Naive thymus-derived CD4-positive, alpha-beta T cell (primary cell): ENCODE data around the gene ZP4. TPM values are rescaled to one million over a fixed set of nuclear protein-coding genes. Genes with fewer than 3 reads are reported as not detected.

Source experiments
- ATAC-seq: fragments of 150-1000 bp; cut with Tn5 transposase; 2 replicates; pipeline ENCODE4 v1.10.0; 2021; ENCODE audit warnings: mild to moderate bottlenecking, moderate library complexity
- CTCF ChIA-PET: fragments of 350-600 bp; sonication (Branson Sonifier 250); formaldehyde crosslinking; loops from one replicate; lab custom pipeline; 2021; ENCODE audit warnings: antibody characterized with exemption; lab: Charles Lee
- POLR2A ChIA-PET: fragments of 350-600 bp; sonication (Branson Sonifier 250); formaldehyde crosslinking; loops from one replicate; lab custom pipeline; 2021; ENCODE audit warnings: antibody characterized with exemption, inconsistent platforms; lab: Charles Lee
- DNase-seq, 9 donors: peaks; one replicate each; pipeline versions ENCODE4 v3.0.0 to v3.0.0-alpha.2; 2020 to 2022; ENCODE audit warnings: mixed read lengths in 1 of 9
- H3K27ac ChIP-seq: one replicate; pipeline ENCODE4 v1.7.0; 2013; ENCODE audit warnings: mild to moderate bottlenecking, low read depth, low read length, moderate library complexity
- H3K27me3 ChIP-seq, 2 donors: one replicate each; pipeline ENCODE4 v1.7.0; 2013; ENCODE audit warnings: low read length in 2 of 2, mild to moderate bottlenecking in 2 of 2, moderate library complexity in 2 of 2; ENCODE audit not compliant: control insufficient read depth in 2 of 2, insufficient read depth in 2 of 2
- H3K36me3 ChIP-seq, 3 experiments: 1 replicate in 2 of 3; 2 replicates in 1 of 3; pipeline ENCODE4 v1.7.0; 2013; ENCODE audit warnings: low read length in 3 of 3, mild to moderate bottlenecking in 3 of 3, moderate library complexity in 1 of 3; ENCODE audit not compliant: insufficient read depth in 3 of 3, control insufficient read depth in 2 of 3
- H3K4me1 ChIP-seq, 2 donors: one replicate each; pipeline ENCODE4 v1.7.0; 2013; ENCODE audit warnings: low read length in 2 of 2, mild to moderate bottlenecking in 2 of 2, moderate library complexity in 1 of 2; ENCODE audit not compliant: control insufficient read depth in 2 of 2, insufficient read depth in 2 of 2
- H3K4me3 ChIP-seq: 2 replicates; pipeline ENCODE4 v1.7.0; 2013; ENCODE audit warnings: mild to moderate bottlenecking, low read length
- H3K9me3 ChIP-seq, 3 experiments: 1 replicate in 2 of 3; 2 replicates in 1 of 3; pipeline ENCODE4 v1.7.0; 2013; ENCODE audit warnings: low read length in 3 of 3; ENCODE audit not compliant: control insufficient read depth in 2 of 3
- H3K27ac Mint-ChIP-seq, 9 donors: one replicate each; pipeline ENCODE4 v1.8.0; 2020 to 2022; ENCODE audit warnings: mixed read lengths in 9 of 9, mild to moderate bottlenecking in 8 of 9, moderate library complexity in 5 of 9, inconsistent platforms in 2 of 9
- H3K27me3 Mint-ChIP-seq, 5 donors: one replicate each; pipeline ENCODE4 v1.8.0; 2021 to 2022; ENCODE audit warnings: mixed read lengths in 5 of 5, mild to moderate bottlenecking in 1 of 5
- H3K36me3 Mint-ChIP-seq, 5 donors: one replicate each; pipeline ENCODE4 v1.8.0; 2020 to 2022; ENCODE audit warnings: mixed read lengths in 5 of 5, mild to moderate bottlenecking in 3 of 5, inconsistent platforms in 1 of 5
- H3K4me1 Mint-ChIP-seq, 7 donors: one replicate each; pipeline ENCODE4 v1.8.0; 2020 to 2022; ENCODE audit warnings: mixed read lengths in 7 of 7, mild to moderate bottlenecking in 3 of 7, inconsistent platforms in 1 of 7
- H3K4me3 Mint-ChIP-seq, 10 donors: one replicate each; pipeline ENCODE4 v1.8.0; 2020 to 2022; ENCODE audit warnings: mild to moderate bottlenecking in 10 of 10, mixed read lengths in 10 of 10, moderate library complexity in 6 of 10, inconsistent platforms in 2 of 10
- H3K9me3 Mint-ChIP-seq, 11 donors: one replicate each; pipeline ENCODE4 v1.8.0; 2020 to 2022; ENCODE audit warnings: mixed read lengths in 11 of 11, mild to moderate bottlenecking in 4 of 11, inconsistent platforms in 1 of 11, moderate library complexity in 1 of 11
- intact Hi-C, 2 donors: fragments of 100-400 bp; cut with micrococcal nuclease; formaldehyde crosslinking; loops; one replicate each; pipeline ENCODE4 v1.15.1; 2023
- polyA plus RNA-seq, 2 donors: library from polyadenylated mRNA; unstranded; fragments of 300-500 nt; fragmentation: Illumina TruSeq; gene quantifications; one replicate each; pipeline ENCODE4 v1.2.3, GENCODE V29; 2021
- total RNA-seq, 6 experiments: library from RNA in 5 of 6; stranded (reverse) in 5 of 6; gene quantifications; 1 replicate in 5 of 6; 2 replicates in 1 of 6; pipeline ENCODE4 v1.2.3 and lab custom pipeline; 2021 to 2026

ZP4 gene
- total and polyA plus RNA-seq, 7 experiments from 2014 or later, result not detected

DNA sequence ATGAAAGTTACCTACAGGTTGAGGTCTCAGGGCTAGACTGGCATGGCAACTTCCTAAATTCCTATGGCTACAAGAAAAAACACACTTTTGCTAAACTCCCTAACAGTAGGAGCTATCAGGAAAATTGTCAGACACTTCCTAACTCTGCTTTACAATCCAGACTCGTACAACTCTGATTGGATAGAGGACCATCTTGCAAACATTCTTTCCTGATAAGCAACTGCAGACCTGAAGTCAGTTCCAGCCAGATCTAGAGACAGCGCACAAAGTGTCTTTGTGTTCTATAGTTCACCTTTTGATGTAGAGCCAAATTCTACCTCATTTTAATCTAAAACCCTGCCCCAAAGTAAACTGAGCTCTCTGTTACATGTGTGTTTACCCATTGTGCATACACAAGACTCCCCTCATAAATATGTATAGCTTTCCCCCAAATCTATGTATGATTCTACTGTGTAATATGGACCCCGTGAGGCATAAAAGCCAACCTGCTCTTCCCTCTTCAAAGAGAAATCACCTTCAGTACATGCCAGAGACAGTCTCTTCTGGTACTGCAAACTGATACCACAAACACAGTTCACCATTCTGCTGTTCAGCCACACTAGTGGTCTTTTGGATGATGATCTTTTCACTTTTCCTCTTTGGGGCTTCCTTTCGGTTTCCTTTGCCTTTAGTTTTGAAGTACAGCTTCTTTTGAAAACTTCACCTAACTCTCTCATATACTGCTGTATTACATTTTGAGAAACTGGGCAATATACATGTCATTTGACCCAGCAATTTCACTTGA is 21.7 kb downstream of the ZP4 start:
- CTCF ChIA-PET, result no interaction called here
- Mint-ChIP-seq H3K27me3 (peaks cover 4 to 21% (median 4%) of the 10 kb centered on the region in 5 donors), H3K4me3 (no peak overlapping the region), H3K36me3 (no peaks in the 10 kb centered on the region), H3K9me3 (peaks cover 0 to 10% (median 4%) of the 10 kb centered on the region in 11 donors), H3K4me1 (peaks cover 0 to 5% (median 1%) of the 10 kb centered on the region in 7 donors), H3K27ac (no peak overlapping the region)
- POLR2A ChIA-PET, result no interaction called here
- H3K36me3 ChIP-seq, result no peaks in the 10 kb centered on the region
- H3K4me3 ChIP-seq, result no peak overlapping the region
- H3K27ac ChIP-seq, result no peak overlapping the region
- H3K4me1 ChIP-seq, result no peaks in the 10 kb centered on the region
- H3K9me3 ChIP-seq, result no peaks in the 10 kb centered on the region
- no peaks in the 10 kb centered on the region for H3K27me3 ChIP-seq
- ATAC-seq (no peak), DNase-seq (no peak)
- intact Hi-C loops, result no loop called here

DNA sequence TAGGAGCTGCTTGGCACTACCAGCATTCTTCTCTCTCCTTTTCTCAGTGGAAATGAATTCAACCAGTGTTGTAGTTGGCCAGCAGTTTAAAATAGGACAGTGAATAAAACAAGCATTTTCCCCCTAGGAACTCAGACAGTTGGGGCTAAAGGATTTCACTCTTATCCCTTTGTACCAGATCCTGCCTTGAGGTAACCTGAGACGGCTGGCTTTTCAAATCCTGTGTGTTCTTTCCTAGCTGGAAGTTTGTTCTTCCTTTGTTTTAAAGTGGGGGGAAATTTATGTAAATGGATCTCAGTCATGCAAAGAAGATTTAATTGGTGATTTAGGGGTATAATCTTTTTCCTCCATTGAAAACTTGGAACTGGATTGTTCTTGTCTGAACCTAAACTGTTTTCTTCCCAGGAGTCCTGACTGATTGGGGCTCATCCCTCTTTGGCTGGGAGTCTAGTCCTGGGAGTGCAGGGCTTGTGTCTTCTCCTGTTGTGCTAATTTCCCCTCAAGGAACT is 23.3 kb downstream of the ZP4 start:
- Mint-ChIP-seq H3K4me3 (no peak overlapping the region), H3K36me3 (no peaks in the 10 kb centered on the region), H3K4me1 (peaks cover 0 to 5% (median 1%) of the 10 kb centered on the region in 7 donors), H3K27ac (no peak overlapping the region), H3K27me3 (peaks cover 4 to 32% (median 4%) of the 10 kb centered on the region in 5 donors), H3K9me3 (peaks cover 0 to 10% (median 4%) of the 10 kb centered on the region in 11 donors)
- H3K36me3 ChIP-seq, result no peaks in the 10 kb centered on the region
- H3K4me3 ChIP-seq, result no peak overlapping the region
- ATAC-seq (no peak), DNase-seq (no peak)
- CTCF ChIA-PET, result no interaction called here
- intact Hi-C loops, result no loop called here
- no peaks in the 10 kb centered on the region for H3K9me3 ChIP-seq
- no peaks in the 10 kb centered on the region for H3K27me3 ChIP-seq
- H3K4me1 ChIP-seq, result no peaks in the 10 kb centered on the region
- POLR2A ChIA-PET, result no interaction called here
- H3K27ac ChIP-seq, result no peak overlapping the region

DNA sequence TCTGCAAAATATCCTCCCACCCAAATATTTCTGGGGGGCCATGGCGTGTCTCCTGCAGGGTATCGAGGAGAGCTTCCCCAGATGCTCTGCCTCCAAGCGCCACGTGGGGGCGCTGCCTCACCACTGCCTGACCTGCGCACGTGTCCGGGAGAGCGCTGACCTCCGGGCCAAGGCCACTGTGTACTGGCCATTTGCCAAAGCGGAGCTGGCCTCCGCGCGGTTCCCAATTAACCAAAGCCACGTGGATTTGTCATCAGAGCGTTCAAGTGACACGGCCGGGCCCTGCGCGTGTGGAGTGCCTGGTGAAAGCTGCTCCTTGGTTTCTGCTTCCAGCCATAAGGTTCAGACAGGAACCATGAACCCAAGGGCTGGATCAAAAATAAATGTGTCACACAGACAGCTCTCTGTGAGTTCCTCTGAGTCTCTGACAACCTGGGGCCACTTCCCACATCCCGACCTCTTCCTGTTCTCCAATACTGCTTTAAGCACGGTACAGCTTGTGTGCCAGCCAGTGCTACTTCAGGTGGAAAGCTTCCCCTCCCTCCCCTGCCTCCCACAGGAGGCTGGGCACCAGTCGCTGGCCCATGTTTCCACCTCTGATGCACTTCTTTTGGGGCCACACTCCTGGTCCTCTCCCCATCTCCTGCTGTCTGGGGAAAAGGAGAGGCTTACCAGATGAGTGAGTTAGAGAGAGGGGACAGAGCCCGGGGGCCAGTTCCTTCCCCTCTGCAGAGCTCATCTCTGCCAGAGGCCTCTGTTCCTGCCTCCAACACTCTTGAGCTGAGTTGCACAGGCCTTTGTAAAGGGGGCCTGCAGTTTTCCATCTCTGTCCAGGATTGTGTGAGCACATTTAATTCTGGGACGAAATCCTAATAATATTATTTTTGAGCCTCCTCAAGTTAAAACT is 26.1 kb downstream of the ZP4 start:
- no peaks in the 10 kb centered on the region for H3K9me3 ChIP-seq
- H3K4me1 Mint-ChIP-seq, result peaks cover 0 to 5% (median 1%) of the 10 kb centered on the region in 7 donors
- intact Hi-C loops, result no loop called here
- H3K36me3 Mint-ChIP-seq, result no peaks in the 10 kb centered on the region
- H3K27me3 ChIP-seq, result no peaks in the 10 kb centered on the region
- H3K36me3 ChIP-seq, result no peaks in the 10 kb centered on the region
- no peak overlapping the region for H3K4me3 ChIP-seq
- H3K4me1 ChIP-seq, result no peaks in the 10 kb centered on the region
- POLR2A ChIA-PET, result no interaction called here
- DNase-seq (peak in 2 of 9 donors; percentile 12 to 33), ATAC-seq (peak; percentile 56)
- peak overlapping the region in 1 of 10 donors; percentile 30 for H3K4me3 Mint-ChIP-seq
- peak overlapping the region in 1 of 9 donors; percentile 32 for H3K27ac Mint-ChIP-seq
- peaks cover 0 to 22% (median 4%) of the 10 kb centered on the region in 5 donors for H3K27me3 Mint-ChIP-seq
- no peak overlapping the region for H3K27ac ChIP-seq
- CTCF ChIA-PET, result no interaction called here
- H3K9me3 Mint-ChIP-seq, result peaks cover 0 to 5% (median 0%) of the 10 kb centered on the region in 11 donors

DNA sequence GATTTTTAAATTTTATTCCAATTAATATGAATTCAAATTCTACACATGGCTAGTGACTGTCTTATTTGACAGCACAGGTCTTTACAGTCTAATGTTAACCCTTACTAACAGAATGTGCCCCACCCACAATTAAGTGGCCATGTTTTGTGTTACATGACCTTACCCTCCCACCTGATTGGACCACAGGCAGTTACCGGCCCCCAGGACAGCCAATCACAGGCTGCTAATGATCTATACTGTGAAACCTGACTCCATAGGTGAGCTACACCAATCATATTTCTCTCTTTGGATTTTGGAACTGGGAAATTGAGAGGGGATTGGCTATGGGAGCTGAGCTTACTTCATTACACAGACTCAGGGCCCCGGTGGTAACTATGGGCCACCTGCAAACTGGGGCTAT is 27.5 kb downstream of the ZP4 start:
- Histone ChIP-seq H3K4me1 (no peaks in the 10 kb centered on the region), H3K27ac (no peak overlapping the region), H3K9me3 (no peaks in the 10 kb centered on the region), H3K27me3 (no peaks in the 10 kb centered on the region), H3K4me3 (no peak overlapping the region), H3K36me3 (no peaks in the 10 kb centered on the region)
- POLR2A ChIA-PET, result no interaction called here
- CTCF ChIA-PET, result no interaction called here
- peaks cover 0 to 4% (median 0%) of the 10 kb centered on the region in 11 donors for H3K9me3 Mint-ChIP-seq
- peaks cover 0 to 22% (median 4%) of the 10 kb centered on the region in 5 donors for H3K27me3 Mint-ChIP-seq
- intact Hi-C loops, result no loop called here
- ATAC-seq (no peak), DNase-seq (no peak)
- no peak overlapping the region for H3K27ac Mint-ChIP-seq
- peaks cover 0 to 5% (median 1%) of the 10 kb centered on the region in 7 donors for H3K4me1 Mint-ChIP-seq
- H3K4me3 Mint-ChIP-seq, result no peak overlapping the region
- H3K36me3 Mint-ChIP-seq, result no peaks in the 10 kb centered on the region

DNA sequence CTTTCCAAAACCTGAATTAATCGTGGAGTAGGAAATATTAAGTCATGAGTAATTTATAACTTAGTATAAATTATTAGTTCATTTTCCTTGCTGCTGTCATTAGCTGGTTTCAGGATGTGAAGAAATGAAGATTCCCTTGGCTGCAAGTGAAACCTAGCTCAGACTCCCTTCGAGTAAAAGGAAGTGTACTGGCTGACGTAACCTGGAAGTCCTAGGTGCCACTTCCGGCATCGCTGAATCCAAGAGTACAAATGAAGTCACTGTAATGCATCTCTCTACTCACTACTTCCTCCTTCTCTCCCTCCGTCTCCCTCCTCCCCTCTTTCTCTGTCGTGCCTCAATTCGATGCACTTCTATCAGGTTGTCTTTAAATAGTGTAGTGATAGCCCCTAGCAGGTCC is 28.8 kb downstream of the ZP4 start:
- ATAC-seq (no peak), DNase-seq (no peak)
- no peak overlapping the region for H3K27ac ChIP-seq
- no peaks in the 10 kb centered on the region for H3K9me3 ChIP-seq
- Mint-ChIP-seq H3K4me1 (peaks cover 0 to 5% (median 1%) of the 10 kb centered on the region in 7 donors), H3K27ac (no peak overlapping the region), H3K36me3 (no peaks in the 10 kb centered on the region), H3K9me3 (peaks cover 0 to 4% (median 0%) of the 10 kb centered on the region in 11 donors), H3K27me3 (peaks cover 3 to 22% (median 4%) of the 10 kb centered on the region in 5 donors), H3K4me3 (no peak overlapping the region)
- H3K27me3 ChIP-seq, result no peaks in the 10 kb centered on the region
- ChIA-PET POLR2A (no interaction called here), CTCF (no interaction called here)
- no peaks in the 10 kb centered on the region for H3K4me1 ChIP-seq
- intact Hi-C loops, result no loop called here
- no peak overlapping the region for H3K4me3 ChIP-seq
- no peaks in the 10 kb centered on the region for H3K36me3 ChIP-seq

DNA sequence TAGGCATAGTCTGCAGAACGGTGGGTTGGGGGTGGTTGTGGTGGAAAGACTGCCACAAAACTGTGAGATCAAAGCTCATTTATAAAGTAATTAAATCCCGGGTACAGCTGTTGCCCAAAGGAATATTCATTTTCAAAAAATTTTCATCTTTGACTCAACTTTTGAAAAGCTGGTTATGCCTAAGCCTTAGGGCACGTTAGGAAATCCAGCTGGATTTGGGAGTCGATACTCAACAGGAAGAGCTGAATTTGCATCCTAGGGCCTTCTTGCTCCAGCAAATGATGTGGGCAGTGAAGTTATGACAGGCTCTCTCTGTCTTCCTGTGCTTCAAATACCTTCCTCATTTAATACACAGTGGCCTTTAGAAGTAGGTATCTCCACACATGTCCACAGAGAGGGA is 31.7 kb downstream of the ZP4 start:
- Histone ChIP-seq H3K27me3 (no peaks in the 10 kb centered on the region), H3K4me1 (no peaks in the 10 kb centered on the region), H3K27ac (no peak overlapping the region), H3K36me3 (no peaks in the 10 kb centered on the region), H3K9me3 (no peaks in the 10 kb centered on the region), H3K4me3 (no peak overlapping the region)
- Mint-ChIP-seq H3K27ac (no peak overlapping the region), H3K9me3 (peaks cover 0 to 7% (median 0%) of the 10 kb centered on the region in 11 donors), H3K36me3 (no peaks in the 10 kb centered on the region), H3K27me3 (peaks cover 0 to 16% (median 5%) of the 10 kb centered on the region in 5 donors), H3K4me3 (no peak overlapping the region), H3K4me1 (no peaks in the 10 kb centered on the region)
- ChIA-PET CTCF (no interaction called here), POLR2A (no interaction called here)
- no peak for ATAC-seq
- intact Hi-C loops, result no loop called here
- DNase-seq, result no peak
